ENCODE results near the gene CALM3.

Gene CALM3

GRCh38 chr19:46615966-46616365, 14.8 kb downstream of the CALM3 start:
- TF ChIP-seq CTCF (IDR thresholded peaks at IDR 0.05; ENCODE audit: insufficient read depth, low read length, missing control alignments) = no peak
- H3K4me3 ChIP-seq (ENCODE audit: low read depth, low read length) = no peak overlapping the region
- ChIA-PET POLR2A (no interaction called here), CTCF (interaction anchor here (1.1 to 19.1 kb wide), 10 partner anchors 7 to 133 kb away, joined by 3 to 685 read pairs (median 11); partner anchors contain the start of genes CALM3, DACT3 and PTGIR)
- DNase-seq (ENCODE audit: low read depth, low spot score) = no peak

GRCh38 chr19:46616631-46617322, 15.6 kb downstream of the CALM3 start:
- ChIA-PET POLR2A (interaction anchor here (0.9 kb wide), 1 partner anchor 44 kb away, joined by 3 read pairs; the partner anchor contains the start of gene DACT3), CTCF (interaction anchor here (0.8 to 19.1 kb wide), 14 partner anchors 7 to 132 kb away, joined by 3 to 685 read pairs (median 4); partner anchors contain the start of genes DACT3 and PTGIR)
- no peak for DNase-seq (ENCODE audit: low read depth, low spot score)
- peak; percentile 65 for TF ChIP-seq CTCF (IDR thresholded peaks at IDR 0.05; ENCODE audit: insufficient read depth, low read length, missing control alignments)
- no peak overlapping the region for H3K4me3 ChIP-seq (ENCODE audit: low read depth, low read length)

- ChIA-PET POLR2A (interaction anchor here (0.6 to 0.9 kb wide), 2 partner anchors 41 to 43 kb away, joined by 3 read pairs; partner anchors contain the start of gene DACT3), CTCF (interaction anchor here (1.0 to 19.1 kb wide), 10 partner anchors 6 to 113 kb away, joined by 3 to 685 read pairs (median 5); partner anchors contain the start of genes DACT3 and PTGIR)
- no peak for TF ChIP-seq CTCF (IDR thresholded peaks at IDR 0.05; ENCODE audit: insufficient read depth, low read length, missing control alignments)
- no peak overlapping the region for H3K4me3 ChIP-seq (ENCODE audit: low read depth, low read length)
- DNase-seq (ENCODE audit: low read depth, low spot score) = no peak
Observed at GRCh38 chr19:46617601-46618000, 16.5 kb downstream of the CALM3 start.

GRCh38 chr19:46618670-46619231, 17.6 kb downstream of the CALM3 start:
- no peak for TF ChIP-seq CTCF (IDR thresholded peaks at IDR 0.05; ENCODE audit: insufficient read depth, low read length, missing control alignments)
- DNase-seq (ENCODE audit: low read depth, low spot score) = no peak
- POLR2A ChIA-PET = no interaction called here
- H3K4me3 ChIP-seq (ENCODE audit: low read depth, low read length) = no peak overlapping the region
- CTCF ChIA-PET = interaction anchor here (1.1 to 19.1 kb wide), 4 partner anchors 11 to 75 kb away, joined by 3 to 685 read pairs (median 4); partner anchors contain the start of gene DACT3

- ChIA-PET CTCF (interaction anchor here (3.9 to 19.1 kb wide), 2 partner anchors 12 to 42 kb away, joined by 27 to 685 read pairs; partner anchors contain the start of gene DACT3), POLR2A (interaction anchor here (1.6 kb wide), 1 partner anchor 11 kb away, joined by 5 read pairs; no protein-coding TSS in a partner anchor)
- no peak for DNase-seq (ENCODE audit: low read depth, low spot score)
- TF ChIP-seq CTCF (IDR thresholded peaks at IDR 0.05; ENCODE audit: insufficient read depth, low read length, missing control alignments) = no peak
- no peak overlapping the region for H3K4me3 ChIP-seq (ENCODE audit: low read depth, low read length)
Observed at GRCh38 chr19:46620267-46620666, 19.1 kb downstream of the CALM3 start.

GRCh38 chr19:46620716-46621115, 19.6 kb downstream of the CALM3 start:
- ChIA-PET CTCF (interaction anchor here (3.9 to 19.1 kb wide), 3 partner anchors 7 to 42 kb away, joined by 27 to 685 read pairs (median 66); partner anchors contain the start of gene DACT3), POLR2A (interaction anchor here (1.6 kb wide), 1 partner anchor 11 kb away, joined by 5 read pairs; no protein-coding TSS in a partner anchor)
- no peak overlapping the region for H3K4me3 ChIP-seq (ENCODE audit: low read depth, low read length)
- no peak for DNase-seq (ENCODE audit: low read depth, low spot score)
- no peak for TF ChIP-seq CTCF (IDR thresholded peaks at IDR 0.05; ENCODE audit: insufficient read depth, low read length, missing control alignments)
